ENCODE data around the gene ZBTB49.
"Not testable (repeated sequence)": the region's sequence is repeated elsewhere in the genome, so short reads cannot be mapped to it uniquely, and the experiment has no call there.

The ZBTB49 gene, protein sequence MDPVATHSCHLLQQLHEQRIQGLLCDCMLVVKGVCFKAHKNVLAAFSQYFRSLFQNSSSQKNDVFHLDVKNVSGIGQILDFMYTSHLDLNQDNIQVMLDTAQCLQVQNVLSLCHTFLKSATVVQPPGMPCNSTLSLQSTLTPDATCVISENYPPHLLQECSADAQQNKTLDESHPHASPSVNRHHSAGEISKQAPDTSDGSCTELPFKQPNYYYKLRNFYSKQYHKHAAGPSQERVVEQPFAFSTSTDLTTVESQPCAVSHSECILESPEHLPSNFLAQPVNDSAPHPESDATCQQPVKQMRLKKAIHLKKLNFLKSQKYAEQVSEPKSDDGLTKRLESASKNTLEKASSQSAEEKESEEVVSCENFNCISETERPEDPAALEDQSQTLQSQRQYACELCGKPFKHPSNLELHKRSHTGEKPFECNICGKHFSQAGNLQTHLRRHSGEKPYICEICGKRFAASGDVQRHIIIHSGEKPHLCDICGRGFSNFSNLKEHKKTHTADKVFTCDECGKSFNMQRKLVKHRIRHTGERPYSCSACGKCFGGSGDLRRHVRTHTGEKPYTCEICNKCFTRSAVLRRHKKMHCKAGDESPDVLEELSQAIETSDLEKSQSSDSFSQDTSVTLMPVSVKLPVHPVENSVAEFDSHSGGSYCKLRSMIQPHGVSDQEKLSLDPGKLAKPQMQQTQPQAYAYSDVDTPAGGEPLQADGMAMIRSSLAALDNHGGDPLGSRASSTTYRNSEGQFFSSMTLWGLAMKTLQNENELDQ

DNA sequence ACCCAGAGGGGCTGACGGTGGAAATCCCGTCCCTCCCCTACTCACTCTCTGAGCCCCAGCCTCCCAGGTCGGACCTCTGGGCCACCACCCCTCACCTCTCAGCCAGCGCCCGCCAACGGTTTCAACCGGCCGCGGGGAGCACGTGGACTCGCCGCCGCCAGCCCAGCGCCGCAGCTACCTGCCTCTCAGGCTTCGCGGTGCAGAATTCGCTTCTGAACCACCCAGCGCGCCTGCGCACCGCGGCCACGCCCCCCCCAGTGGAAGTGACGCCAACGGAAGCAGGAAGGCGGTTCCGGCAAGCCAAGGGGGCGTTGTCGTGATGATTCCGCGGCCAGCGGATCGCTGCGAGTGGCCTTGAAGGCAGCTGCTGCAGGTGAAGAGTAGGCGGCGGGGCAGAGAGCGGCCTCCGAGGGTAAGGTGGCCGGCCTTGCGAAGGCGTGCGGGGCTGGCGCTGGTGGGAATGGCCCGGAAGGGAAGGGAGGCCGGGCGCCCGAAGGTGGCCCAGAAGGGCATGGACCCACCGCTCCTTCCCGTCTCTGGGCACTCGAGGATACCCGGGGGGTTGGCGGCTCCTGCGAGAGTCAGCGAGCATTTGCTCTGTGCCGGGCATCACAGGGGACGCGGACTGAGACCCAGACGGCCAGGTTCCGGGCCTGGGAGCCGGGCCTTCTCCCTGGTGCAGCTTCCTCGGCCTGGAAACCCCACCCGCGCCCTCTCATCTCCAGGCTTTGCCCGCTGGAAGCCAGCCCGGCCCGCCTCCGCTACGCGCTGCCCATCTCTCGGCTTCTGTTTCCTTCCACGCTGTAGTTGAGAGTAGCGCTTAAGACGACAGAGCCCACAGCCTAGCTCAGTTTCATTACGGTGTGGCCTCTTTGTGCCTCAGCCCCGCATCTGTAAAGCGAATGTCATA, at the start of gene ZBTB49, which contains the start of gene LYAR:
Gene ZBTB49, plus strand, starts transcription at position 311 of the 910 bp plus-strand sequence. CDS start 9,695 bp downstream, outside the sequence.
Gene LYAR, minus strand, starts transcription at position 214 of the 910 bp plus-strand sequence. CDS start 6,412 bp downstream, outside the sequence.
- peak; percentile 96 for DNase-seq (ENCODE audit: low read depth)

DNA sequence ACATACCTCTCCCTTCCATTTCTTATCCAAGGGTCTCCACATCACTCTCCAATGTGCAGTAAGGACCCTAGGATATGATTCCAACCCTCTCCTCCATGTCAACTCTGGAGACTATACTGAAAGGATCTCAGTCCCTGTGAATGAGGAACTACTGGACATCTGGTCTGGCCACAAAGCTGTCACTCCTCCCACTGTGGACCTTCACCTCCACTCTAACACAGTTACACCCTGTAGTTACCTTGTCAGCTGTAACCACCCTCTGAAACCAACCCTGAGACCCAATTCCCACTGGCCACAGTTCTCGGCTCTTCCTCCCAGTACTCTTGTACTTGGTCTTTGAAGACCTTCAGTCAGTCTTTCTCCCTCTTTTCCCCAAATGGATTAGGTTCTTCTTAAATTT, 44.9 kb upstream of the ZBTB49 start:
- DNase-seq (ENCODE audit: low read depth) = no peak

DNA sequence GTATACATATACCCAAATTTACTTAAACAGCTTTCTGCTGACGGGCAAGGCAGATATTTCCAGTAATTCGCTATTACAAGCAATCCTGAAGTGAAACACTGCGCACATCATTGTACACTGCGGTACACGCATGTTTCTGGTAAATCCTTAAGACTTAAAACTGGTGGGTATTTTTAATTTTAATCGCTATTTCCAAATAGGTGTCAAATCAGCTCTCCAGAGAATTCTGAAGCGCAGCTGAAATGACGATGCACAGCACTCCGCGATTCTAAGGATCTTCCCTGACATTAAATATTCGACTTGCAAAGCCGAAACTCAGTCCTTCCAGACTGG, 42.4 kb upstream of the ZBTB49 start:
- no peak for DNase-seq (ENCODE audit: low read depth)

- DNase-seq (ENCODE audit: low read depth) = peak; percentile 86
Observed at GRCh38 chr4:4248029-4248884, 41.8 kb upstream of the ZBTB49 start, which contains the start of gene TMEM128. TMEM128 (minus strand) TSS chr4:4248223; CDS start chr4:4248202, 21 bp downstream.

DNA sequence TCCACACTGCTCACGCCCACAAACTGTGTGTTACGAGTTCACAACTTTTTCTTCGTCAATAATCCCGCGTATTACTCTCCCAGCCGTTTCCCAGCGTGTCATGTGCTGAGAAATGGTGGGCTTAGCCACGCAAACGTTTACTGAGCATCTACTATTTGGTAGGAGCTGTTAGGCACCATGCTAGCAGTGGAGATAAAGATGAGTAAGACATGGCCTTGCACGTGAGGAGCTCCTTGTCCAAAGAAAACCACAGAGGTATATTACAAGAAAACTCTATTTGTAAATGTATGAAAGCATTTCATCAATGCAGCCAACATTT, 41.2 kb upstream of the ZBTB49 start:
- DNase-seq (ENCODE audit: low read depth) = no peak

GRCh38 chr4:4249342-4249741, 40.7 kb upstream of the ZBTB49 start:
- DNase-seq (ENCODE audit: low read depth) = not testable (repeated sequence)

- DNase-seq (ENCODE audit: low read depth) = no peak
Observed at GRCh38 chr4:4249866-4250265, 40.2 kb upstream of the ZBTB49 start.

GRCh38 chr4:4254199-4254598, 35.9 kb upstream of the ZBTB49 start:
- no peak for DNase-seq (ENCODE audit: low read depth)

DNA sequence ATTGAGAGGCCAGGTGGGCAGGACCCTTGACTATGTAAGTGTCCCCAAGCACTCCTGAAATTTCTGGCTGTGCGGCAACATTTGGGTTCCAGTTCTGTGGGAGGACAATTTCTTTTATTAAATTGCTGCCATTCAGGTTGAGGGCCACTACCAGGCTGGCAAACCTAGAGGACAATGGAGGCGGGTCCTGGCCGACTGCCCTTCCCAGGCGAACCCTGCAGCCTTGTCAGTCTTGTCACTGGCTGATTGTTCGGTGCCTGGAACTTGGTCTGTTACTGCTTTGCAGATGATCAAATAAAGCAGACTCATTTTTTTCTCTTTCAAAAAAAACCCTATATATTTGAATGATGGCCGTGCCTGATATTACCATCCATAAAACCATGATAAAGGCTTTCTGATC, 35.4 kb upstream of the ZBTB49 start:
- no peak for DNase-seq (ENCODE audit: low read depth)

DNA sequence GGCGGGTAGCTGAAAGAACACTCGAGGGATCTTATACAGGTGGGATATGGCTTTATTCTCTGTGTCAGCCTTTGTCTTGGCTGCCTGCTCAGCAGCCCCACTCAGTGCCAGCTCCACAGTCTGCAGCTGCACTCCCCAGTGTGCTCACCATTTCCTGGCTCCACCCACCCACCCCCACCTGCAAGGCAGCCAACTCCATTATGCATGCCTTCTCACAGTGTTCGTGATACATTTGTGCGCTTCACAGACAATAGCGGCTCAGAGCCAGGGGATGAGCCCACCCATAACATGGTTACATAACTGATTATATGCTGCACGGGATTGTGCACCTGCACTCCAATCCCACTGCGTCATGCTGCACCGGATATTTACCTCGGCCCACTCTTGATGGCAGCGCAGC, 33.3 kb upstream of the ZBTB49 start:
- no peak for DNase-seq (ENCODE audit: low read depth)

GRCh38 chr4:4257705-4258104, 32.3 kb upstream of the ZBTB49 start:
- DNase-seq (ENCODE audit: low read depth) = not testable (repeated sequence)

GRCh38 chr4:4259484-4260100, 30.5 kb upstream of the ZBTB49 start:
- no peak for DNase-seq (ENCODE audit: low read depth)

DNA sequence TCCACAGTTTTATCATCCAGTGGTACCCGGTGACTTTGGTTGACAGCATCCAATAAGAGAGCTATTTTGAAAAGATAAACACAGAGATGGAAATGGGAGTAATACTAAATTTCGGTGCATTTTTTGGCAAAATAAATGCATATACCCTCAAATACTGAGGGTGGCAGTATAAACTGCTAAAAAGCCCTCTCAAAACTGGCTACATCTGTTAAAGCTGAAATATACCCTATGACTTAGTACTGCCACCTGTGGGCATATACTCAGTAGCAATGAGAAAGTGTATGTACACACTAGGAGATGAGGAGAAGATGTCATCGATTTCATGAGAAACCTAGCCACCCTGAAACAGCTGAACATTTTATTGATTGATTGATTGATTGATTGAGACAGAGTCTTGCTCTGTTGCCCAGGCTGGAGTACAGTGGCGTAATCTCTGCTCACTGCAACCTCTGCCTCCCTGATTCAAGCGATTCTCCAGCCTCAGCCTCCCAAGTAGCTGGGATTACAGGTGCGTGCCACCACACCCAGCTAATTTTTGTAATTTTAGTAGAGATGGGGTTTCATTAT, 29.8 kb upstream of the ZBTB49 start:
- no peak for DNase-seq (ENCODE audit: low read depth)

GRCh38 chr4:4267981-4268380, 22.1 kb upstream of the ZBTB49 start:
- DNase-seq (ENCODE audit: low read depth) = no peak

GRCh38 chr4:4268776-4269175, 21.3 kb upstream of the ZBTB49 start:
- DNase-seq (ENCODE audit: low read depth) = no peak

GRCh38 chr4:4269331-4269731, 20.7 kb upstream of the ZBTB49 start:
- peak; percentile 18 for DNase-seq (ENCODE audit: low read depth)

DNA sequence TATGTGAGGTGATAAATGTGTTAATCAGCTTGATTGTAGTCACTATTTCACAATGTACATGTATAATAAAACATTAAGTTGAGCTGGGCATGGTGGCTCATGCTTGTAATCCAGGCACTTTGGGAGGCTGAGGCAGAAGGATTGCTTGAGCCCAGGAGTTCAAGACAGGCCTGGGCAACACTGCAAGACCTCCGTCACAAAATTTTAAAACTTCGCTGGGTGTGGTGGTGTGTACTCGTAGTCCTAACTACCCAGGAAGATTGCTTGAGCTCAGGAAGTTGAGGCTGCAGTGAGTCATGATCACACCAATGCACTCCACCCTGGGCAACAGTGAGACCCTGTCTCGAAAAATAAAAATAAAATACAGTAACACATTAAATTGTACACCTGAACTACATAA, 20.2 kb upstream of the ZBTB49 start:
- DNase-seq (ENCODE audit: low read depth) = peak; percentile 7

DNA sequence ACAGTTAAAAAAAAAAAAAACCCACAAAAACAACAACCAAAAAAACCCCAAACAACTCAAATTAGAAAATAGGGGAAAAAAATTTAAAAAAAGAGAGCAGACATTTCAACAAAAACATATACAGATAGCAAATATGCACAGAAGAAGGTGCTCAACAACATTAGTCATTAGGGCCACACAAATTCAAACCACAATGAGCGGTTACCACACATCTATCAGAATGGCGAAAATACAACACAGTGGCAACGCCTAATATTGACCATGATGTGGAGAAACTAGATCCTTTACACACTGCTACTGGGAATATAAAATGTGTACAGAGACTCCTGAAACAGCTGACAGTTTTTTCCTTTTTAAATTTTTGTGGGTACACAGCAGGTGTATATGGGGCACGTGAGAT, 19.5 kb upstream of the ZBTB49 start:
- no peak for DNase-seq (ENCODE audit: low read depth)

DNA sequence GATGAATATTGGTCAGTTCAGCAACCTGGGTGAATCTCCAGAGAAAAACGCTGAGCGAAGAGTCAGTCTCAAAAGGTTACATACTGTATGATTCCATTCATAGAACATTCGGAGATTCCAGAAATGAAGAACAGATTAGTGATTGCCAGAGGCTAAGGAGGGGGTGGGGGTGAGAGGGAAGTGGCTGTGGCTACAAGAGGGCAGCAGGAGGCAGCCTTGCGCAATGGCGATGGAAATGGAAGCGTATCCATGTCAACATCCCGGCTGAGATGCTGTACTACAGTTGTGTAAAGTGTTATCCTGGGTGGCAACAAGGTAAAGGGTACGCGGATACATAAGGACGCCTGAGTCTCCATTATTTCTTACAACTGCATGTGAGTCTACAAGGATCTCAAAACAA, 18.1 kb upstream of the ZBTB49 start:
- no peak for DNase-seq (ENCODE audit: low read depth)

DNA sequence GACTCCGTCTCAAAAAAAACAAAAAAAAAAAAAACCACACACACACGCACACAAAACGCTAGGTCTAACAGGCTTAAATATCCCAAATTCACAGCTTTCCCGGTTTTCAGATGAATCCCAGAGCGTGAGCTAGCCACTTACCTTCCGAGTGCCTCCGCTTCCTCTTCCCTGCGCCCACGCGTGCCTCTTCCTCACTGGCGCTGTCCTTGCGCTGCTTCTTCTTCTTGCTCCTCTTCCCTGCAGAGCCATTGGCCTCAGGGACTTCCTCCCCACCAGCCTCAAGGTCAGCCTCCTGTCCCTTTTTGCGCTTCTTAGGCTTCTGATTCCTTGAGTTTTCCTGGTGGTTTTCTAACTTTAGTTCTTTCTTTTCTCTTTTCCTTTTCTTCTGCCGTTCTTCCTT, 15.8 kb upstream of the ZBTB49 start:
- DNase-seq (ENCODE audit: low read depth) = no peak

DNA sequence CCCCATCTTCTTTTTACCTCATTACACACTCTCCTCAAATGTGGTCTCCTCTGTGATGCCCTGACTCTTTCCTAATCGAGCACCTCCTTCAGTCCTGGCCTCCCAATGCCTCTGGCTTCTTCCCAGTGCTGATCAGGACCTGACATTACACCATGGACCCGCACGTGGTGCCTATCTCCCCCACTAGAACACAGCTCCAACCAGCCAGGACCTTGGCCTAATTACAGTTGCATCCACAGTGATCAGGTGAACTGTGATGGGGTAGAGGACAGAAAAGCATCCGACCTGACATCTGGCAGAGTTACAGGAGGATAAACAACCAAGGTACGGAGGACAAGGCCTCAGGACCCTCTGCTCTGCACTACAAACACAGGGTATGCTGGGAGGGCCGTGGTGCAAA, 12.5 kb upstream of the ZBTB49 start:
- DNase-seq (ENCODE audit: low read depth) = no peak

Data from stimulated activated CD8-positive, alpha-beta memory T cell treated with anti-CD3 and anti-CD28 coated beads, Interleukin-12 subunit alpha, Interleukin-12 subunit beta, amount 100 ng/mL, for 1 hour (primary cell).